Measurements from ENCODE around the gene OBP2A. TPM values are rescaled to one million over a fixed set of nuclear protein-coding genes. Genes with fewer than 3 reads are reported as not detected.

The OBP2A gene
- total and polyA plus RNA-seq, 2 of the 8 experiments (the other 6 are each of a cell fraction or from before 2014, with no cell fraction given), result not detected

DNA sequence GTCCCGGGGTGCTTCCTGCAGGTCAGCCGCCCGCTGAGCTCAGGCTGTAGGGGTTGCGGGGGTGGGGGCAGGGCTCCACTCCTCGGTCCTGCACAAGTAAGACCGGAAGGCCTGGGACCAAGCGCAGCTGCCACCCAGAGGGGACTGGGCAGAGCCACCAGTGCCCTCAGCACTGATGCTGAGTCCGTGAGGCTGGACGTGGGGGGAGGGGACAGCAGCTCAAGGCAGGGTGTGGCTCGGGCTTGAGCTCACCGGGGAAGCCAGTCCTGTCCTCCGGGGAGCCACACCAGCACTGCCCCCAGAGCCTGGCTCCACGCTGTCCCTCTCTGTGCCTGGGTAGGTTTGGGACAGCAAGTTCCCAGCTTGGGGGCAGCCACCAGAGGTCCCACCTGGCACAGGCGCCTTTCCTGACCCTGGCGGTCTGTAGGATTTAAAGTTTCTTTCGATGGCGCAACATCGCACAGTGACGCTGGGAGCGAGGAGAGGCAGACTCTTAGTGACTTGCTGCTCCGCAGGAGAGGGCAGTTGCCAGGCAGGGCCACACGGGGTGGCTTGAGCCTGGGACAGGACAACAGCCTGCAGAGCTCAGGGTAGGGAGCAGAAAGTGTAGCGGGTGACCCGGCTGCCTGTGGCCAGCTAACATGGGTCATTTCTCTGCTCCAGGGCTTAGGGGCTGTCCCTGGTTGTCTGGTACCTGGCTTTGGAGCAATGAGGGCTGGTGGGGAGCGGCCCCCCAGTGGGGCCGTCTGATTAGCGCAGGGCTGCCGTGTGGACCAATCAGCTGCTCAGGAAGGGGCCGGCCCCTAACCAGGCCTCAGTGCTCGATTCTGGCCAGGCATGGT, 19.0 kb upstream of the OBP2A start:
- Histone ChIP-seq H3K27ac (ENCODE audit: low read depth, low read length) (no peak overlapping the region), H3K23me2 (ENCODE audit: low read depth, low read length) (no peaks in the 10 kb centered on the region), H2BK12ac (ENCODE audit: low read depth, low read length) (peak overlapping the region; percentile 50; the same call in 1 of the 2 replicates), H4K91ac (replicated peaks; ENCODE audit: insufficient read length, low read length) (peak overlapping the region; percentile 59), H3K9me3 (ENCODE audit: insufficient read depth in 2 of 2, low read depth in 1 of 2, low read length in 1 of 2) (no peaks in the 10 kb centered on the region), H3K79me2 (ENCODE audit: control insufficient read depth in 1 of 2, insufficient read depth in 2 of 2, low read length in 2 of 2) (no peaks in the 10 kb centered on the region), H3K4me2 (ENCODE audit: insufficient read depth in 1 of 2, low read depth in 2 of 2, low read length in 2 of 2) (peak overlapping the region in 1 of 2 experiments; percentile 4; a peak in 1 of 4 replicates), H2BK120ac (replicated peaks; ENCODE audit: low read depth, low read length) (no peak overlapping the region), H2BK20ac (ENCODE audit: low read length) (peak overlapping the region; percentile 95; the same call in 1 of the 2 replicates), H3K14ac (ENCODE audit: insufficient read length) (no peak overlapping the region), H4K20me1 (replicated peaks in 1 of 2; ENCODE audit: control insufficient read depth in 1 of 2, insufficient read depth in 2 of 2, low read length in 2 of 2) (no peaks in the 10 kb centered on the region), H4K5ac (ENCODE audit: insufficient read length, low read depth, low read length) (no peak overlapping the region), H3K18ac (ENCODE audit: extremely low read depth, low read length) (peak overlapping the region; percentile 87), H2AFZ (ENCODE audit: low read length) (no peak overlapping the region), H3K36me3 (ENCODE audit: control insufficient read depth in 2 of 4, insufficient read depth in 4 of 4, low read length in 3 of 4) (no peaks in the 10 kb centered on the region), H2AK5ac (ENCODE audit: low read depth, low read length) (peak overlapping the region; percentile 39; the same call in 1 of the 2 replicates), H2BK5ac (ENCODE audit: low read depth, low read length) (peak overlapping the region; percentile 44; the same call in 1 of the 2 replicates), H3K4me3 (ENCODE audit: extremely low read depth in 1 of 4, insufficient read depth in 2 of 4, low read depth in 3 of 4, low read length in 4 of 4) (no peak overlapping the region), H4K8ac (ENCODE audit: extremely low read depth, insufficient read depth, low read length) (no peak overlapping the region; the same call in 1 of the 2 replicates), H3K79me1 (ENCODE audit: low read depth, low read length) (no peaks in the 10 kb centered on the region), H3K4ac (replicated peaks; ENCODE audit: insufficient read length, low read depth, low read length) (no peak overlapping the region), H3K23ac (ENCODE audit: insufficient read length) (no peak overlapping the region), H3K56ac (replicated peaks; ENCODE audit: insufficient read length, low read depth, low read length) (no peak overlapping the region), H3K9ac (replicated peaks in 1 of 4; ENCODE audit: extremely low read depth in 1 of 4, low read depth in 3 of 4, low read length in 3 of 4) (no peak overlapping the region), H3K4me1 (replicated peaks in 1 of 4; ENCODE audit: control insufficient read depth in 3 of 4, insufficient read depth in 4 of 4, low read length in 3 of 4) (peaks cover 0 to 12% (median 6%) of the 10 kb centered on the region in 4 experiments; a peak in 5 of 7 replicates), H3K27me3 (replicated peaks in 1 of 4; ENCODE audit: control insufficient read depth in 3 of 4, extremely low read depth in 1 of 4, insufficient read depth in 3 of 4, low read length in 3 of 4) (no peaks in the 10 kb centered on the region), H2BK15ac (ENCODE audit: low read length) (0 out of 2 replicates have a peak overlapping the region, but pooled peaks have one; percentile 72)
- ChIA-PET POLR2A (ENCODE audit: partially characterized antibody) (interaction anchor here (1.1 to 1.2 kb wide), 2 partner anchors 12 to 20 kb away, joined by 3 read pairs; no protein-coding TSS in a partner anchor), CTCF (ENCODE audit: partially characterized antibody) (interaction anchor here (1.1 to 1.9 kb wide), 8 partner anchors 9 to 301 kb away, joined by 3 to 8 read pairs (median 4); no protein-coding TSS in a partner anchor)
- no peak for FAIRE-seq
- WGBS, 2 experiments (ENCODE audit: extremely low coverage in 1 of 2, insufficient coverage in 1 of 2, insufficient read length in 1 of 2, insufficient replicate concordance in 2 of 2, low coverage in 1 of 2, low lambda C conversion rate in 2 of 2, missing lambda C conversion rate in 1 of 2), result 89% methylated on average over 21 of the region's 30 CpGs; no CpG with 5 or more reads in 1 of the 2 experiments
- TF ChIP-seq EP300 (IDR thresholded peaks at IDR 0.05; ENCODE audit: borderline replicate concordance in 1 of 2, low read depth in 2 of 2, low read length in 2 of 2) (no peak), CEBPB (IDR thresholded peaks at IDR 0.05; ENCODE audit: low read depth, low read length) (peak; percentile 62; the same call in 1 of the 2 replicates), CBX8 (IDR thresholded peaks at IDR 0.05; ENCODE audit: borderline replicate concordance, low read depth, low read length) (no peak), EZH2 (IDR thresholded peaks at IDR 0.05; ENCODE audit: low read depth, low read length, severe bottlenecking) (no peak)
- DNase-seq (ENCODE audit: low read depth in 1 of 2, low spot score in 2 of 2), result peak in 1 of 2 experiments; percentile 56

All from H1 (cell line).